HCT116 (cell line): Measurements from ENCODE around the gene KMT2B. TPM values are rescaled to one million over a fixed set of nuclear protein-coding genes. Genes with fewer than 3 reads are reported as not detected.

Source experiments
- ATAC-seq: fragments of 200-7000 bp; cut with Tn5 transposase; 2 replicates; pipeline ENCODE4 v1.9.1; 2020; ENCODE audit warnings: mild to moderate bottlenecking, moderate library complexity
- BruUV-seq: library from RNA; stranded (reverse); fragments of 400-500 nt; replicated peaks from 2 replicates; lab custom pipeline; 2021; lab: Mats Ljungman, UMichigan
- CTCF ChIA-PET: fragments of 300-600 bp; sonication (Branson Sonifier 250); formaldehyde crosslinking; loops from one replicate; lab custom pipeline; 2021; ENCODE audit warnings: antibody characterized with exemption; lab: Charles Lee
- POLR2A ChIA-PET: fragments of 300-600, 350-600 bp; sonication (Branson Sonifier 250); formaldehyde crosslinking; loops from one replicate; lab custom pipeline; 2021; ENCODE audit warnings: antibody characterized with exemption; lab: Charles Lee
- RAD21 ChIA-PET, 2 experiments: fragments of 300-600 bp; sonication (Branson Sonifier 250); formaldehyde crosslinking; loops; one replicate each; lab custom pipeline; 2023; ENCODE audit warnings: low total read pairs in 2 of 2; ENCODE audit not compliant: uncharacterized antibody in 2 of 2, unreplicated experiment in 2 of 2, low non-redundant PET in 1 of 2; lab: Charles Lee
- DNase-seq: peaks from one replicate; pipeline ENCODE4 v3.0.0-alpha.2; 2010; ENCODE audit warnings: low read depth, low spot score
- H2AFZ ChIP-seq: fragments of 200-600 bp; shearing (Covaris generic), sonication (generic); 2 replicates; pipeline ENCODE4 v1.6.1; 2017; ENCODE audit warnings: low read depth, mixed run types, mixed read lengths, antibody characterized with exemption, low read length; ENCODE audit not compliant: poor library complexity, severe bottlenecking
- H3K27ac ChIP-seq: 2 replicates; pipeline ENCODE4 v1.5.1; 2012; ENCODE audit warnings: low read depth, low read length
- H3K27me3 ChIP-seq: fragments of 200-600 bp; sonication (generic); 2 replicates; pipeline ENCODE4 v1.6.1; 2016; ENCODE audit warnings: mixed run types, low read length, mixed read lengths; ENCODE audit not compliant: insufficient read depth
- H3K36me3 ChIP-seq, 2 experiments: fragments of 200-500 bp in 1 of 2; fragments of 200-600 bp in 1 of 2; sonication (Bioruptor generic) in 1 of 2; sonication (generic) in 1 of 2; 2 replicates each; pipeline versions ENCODE4 v1.5.1 to v1.6.1; 2014 to 2016; ENCODE audit warnings: low read length in 2 of 2, inconsistent platforms in 1 of 2, mixed read lengths in 1 of 2, mixed run types in 1 of 2; ENCODE audit not compliant: insufficient read depth in 2 of 2, control insufficient read depth in 1 of 2
- H3K4me1 ChIP-seq, 2 experiments: fragments of 200-600 bp in 1 of 2; sonication (generic) in 1 of 2; 2 replicates each; pipeline versions ENCODE4 v1.5.1 to v1.6.1; 2012 to 2017; ENCODE audit warnings: low read length in 2 of 2, inconsistent platforms in 1 of 2, mild to moderate bottlenecking in 1 of 2, mixed read lengths in 1 of 2, mixed run types in 1 of 2, moderate library complexity in 1 of 2; ENCODE audit not compliant: insufficient read depth in 2 of 2, control insufficient read depth in 1 of 2
- H3K4me2 ChIP-seq: fragments of 200-600 bp; sonication (generic); 2 replicates; pipeline ENCODE4 v1.6.1; 2017; ENCODE audit warnings: mixed run types, low read length, mixed read lengths
- H3K4me3 ChIP-seq, 2 experiments: fragments of 200-600 bp in 1 of 2; sonication (generic) in 1 of 2; replicated peaks in 1 of 2; 2 replicates each; pipeline ENCODE4 v1.5.1; 2011 to 2016; ENCODE audit warnings: low read length in 2 of 2, control low read depth in 1 of 2, low read depth in 1 of 2, mild to moderate bottlenecking in 1 of 2, mixed read lengths in 1 of 2, mixed run types in 1 of 2
- H3K79me2 ChIP-seq: fragments of 200-600 bp; sonication (generic); 2 replicates; pipeline ENCODE4 v1.6.1; 2017; ENCODE audit warnings: mild to moderate bottlenecking, mixed run types, low read length, moderate library complexity, mixed read lengths; ENCODE audit not compliant: insufficient read depth
- H3K9ac ChIP-seq: fragments of 200-600 bp; sonication (generic); 2 replicates; pipeline ENCODE4 v1.6.1; 2016; ENCODE audit warnings: low read length, mixed read lengths
- H3K9me2 ChIP-seq: fragments of 200-600 bp; sonication (generic), shearing (Covaris generic); 2 replicates; pipeline ENCODE4 v1.6.1; 2017; ENCODE audit warnings: mixed run types, mild to moderate bottlenecking, moderate library complexity; ENCODE audit not compliant: insufficient read depth
- H3K9me3 ChIP-seq, 2 experiments: fragments of 200-500 bp in 1 of 2; fragments of 200-600 bp in 1 of 2; sonication (Bioruptor generic) in 1 of 2; sonication (generic) in 1 of 2; 2 replicates each; pipeline ENCODE4 v1.6.1; 2014 to 2017; ENCODE audit warnings: low read length in 2 of 2, mixed read lengths in 2 of 2, inconsistent platforms in 1 of 2, low read depth in 1 of 2, mild to moderate bottlenecking in 1 of 2, mixed run types in 1 of 2, moderate library complexity in 1 of 2; ENCODE audit not compliant: control insufficient read depth in 1 of 2, insufficient read depth in 1 of 2
- H4K20me1 ChIP-seq: fragments of 200-600 bp; sonication (generic), shearing (Covaris generic); 2 replicates; pipeline ENCODE4 v1.6.1; 2017; ENCODE audit warnings: mixed run types, mild to moderate bottlenecking, moderate library complexity; ENCODE audit not compliant: insufficient read depth
- ATF3 ChIP-seq: IDR thresholded peaks from 2 replicates; pipeline ENCODE4 v1.6.1; 2012
- CBX3 ChIP-seq: IDR thresholded peaks from 2 replicates; pipeline ENCODE4 v1.6.1; 2012; ENCODE audit warnings: low read depth
- CEBPB ChIP-seq: IDR thresholded peaks from 2 replicates; pipeline ENCODE4 v1.6.1; 2012; ENCODE audit warnings: low read depth
- CTCF ChIP-seq, 3 experiments: fragments of 200-600 bp in 1 of 3; sonication (generic) in 1 of 3; IDR thresholded peaks in 2 of 3; conservative IDR thresholded peaks in 1 of 3; 2 replicates each; pipeline ENCODE4 v1.5.1; 2012 to 2017; ENCODE audit warnings: low read depth in 2 of 3, low read length in 2 of 3, antibody characterized with exemption in 1 of 3, borderline replicate concordance in 1 of 3, control low read depth in 1 of 3, mild to moderate bottlenecking in 1 of 3, mixed read lengths in 1 of 3, mixed run types in 1 of 3, moderate library complexity in 1 of 3; ENCODE audit not compliant: insufficient read depth in 1 of 3
- EGR1 ChIP-seq: IDR thresholded peaks from 2 replicates; pipeline ENCODE4 v1.6.1; 2012; ENCODE audit warnings: low read depth
- ELF1 ChIP-seq: IDR thresholded peaks from 2 replicates; pipeline ENCODE4 v1.6.1; 2012; ENCODE audit warnings: low read depth, borderline replicate concordance
- EZH2phosphoT487 ChIP-seq: fragments of 200-600 bp; IDR thresholded peaks from 2 replicates; pipeline ENCODE4 v1.6.1; 2018; ENCODE audit warnings: antibody characterized with exemption, borderline replicate concordance
- FOSL1 ChIP-seq: IDR thresholded peaks from 2 replicates; pipeline ENCODE4 v1.6.1; 2012; ENCODE audit warnings: low read depth
- JUND ChIP-seq: IDR thresholded peaks from 2 replicates; pipeline ENCODE4 v1.6.1; 2012
- POLR2A ChIP-seq: IDR thresholded peaks from 2 replicates; pipeline ENCODE4 v1.7.0; 2011; ENCODE audit warnings: borderline replicate concordance; ENCODE audit not compliant: insufficient read depth, insufficient read length; ENCODE audit errors: extremely low read depth
- SIN3A ChIP-seq: IDR thresholded peaks from 2 replicates; pipeline ENCODE4 v1.6.1; 2012; ENCODE audit warnings: low read depth
- SP1 ChIP-seq: IDR thresholded peaks from 2 replicates; pipeline ENCODE4 v1.6.1; 2012; ENCODE audit warnings: low read depth
- YY1 ChIP-seq: IDR thresholded peaks from 2 replicates; pipeline ENCODE4 v1.6.1; 2011; ENCODE audit warnings: low read length, low read depth, moderate library complexity, mild to moderate bottlenecking; ENCODE audit not compliant: insufficient replicate concordance; ENCODE audit errors: extremely low read depth
- ZFX ChIP-seq: fragments of 450-650 bp; IDR thresholded peaks from 2 replicates; pipeline ENCODE4 v1.6.1; 2017
- intact Hi-C: fragments of 100-400 bp; cut with micrococcal nuclease; formaldehyde crosslinking; loops from 2 replicates; pipeline ENCODE4 v1.10.0; 2022
- total RNA-seq: library from RNA; stranded (reverse); gene quantifications from one replicate; pipeline ENCODE4 v1.2.1, GENCODE V29; 2021; ENCODE audit not compliant: unreplicated experiment
- TF ChIP-seq, protein P1 (sequence below): IDR thresholded peaks from 2 replicates; pipeline ENCODE4 v1.6.1; 2011; ENCODE audit warnings: mild to moderate bottlenecking, low read length, moderate library complexity; ENCODE audit not compliant: insufficient replicate concordance; ENCODE audit errors: extremely low read depth

KMT2B gene
- total RNA-seq, 1 experiment from 2014 or later, result 29.9 TPM

- H3K4me3 ChIP-seq, result no peak overlapping the region
- H3K9me3 ChIP-seq, result no peaks in the 10 kb centered on the region
- POLR2A ChIA-PET, result no interaction called here
- DNase-seq (no peak), ATAC-seq (no peak)
- no peak overlapping the region for H2AFZ ChIP-seq
- H3K4me1 ChIP-seq, result peaks cover 3 to 9% of the 10 kb centered on the region in 2 experiments; a peak in 3 of 4 replicates
- H3K4me2 ChIP-seq, result no peak overlapping the region
- no peak overlapping the region for H3K27ac ChIP-seq
- intact Hi-C loops, result no loop called here
- no peaks in the 10 kb centered on the region for H3K9me2 ChIP-seq
- no TSS peak for BruUV-seq
- 0 out of 2 replicates have a peak, but pooled peaks cover 3% of the 10 kb centered on the region for H3K79me2 ChIP-seq
- TF ChIP-seq ATF3 (no peak), SIN3A (no peak), EZH2phosphoT487 (no peak), CBX3 (no peak), POLR2A (no peak), JUND (no peak), FOSL1 (no peak), SP1 (no peak), ZFX (no peak), EGR1 (no peak), CEBPB (no peak), ELF1 (no peak), YY1 (no peak), CTCF (IDR thresholded peaks at IDR 0.05 in 2 of 3, conservative IDR thresholded peaks at IDR 0.05 in 1 of 3; ENCODE audit: borderline replicate concordance in 1 of 3, insufficient read depth in 1 of 3, low read depth in 2 of 3, low read length in 2 of 3) (no peak)
- TF ChIP-seq, protein P1, sequence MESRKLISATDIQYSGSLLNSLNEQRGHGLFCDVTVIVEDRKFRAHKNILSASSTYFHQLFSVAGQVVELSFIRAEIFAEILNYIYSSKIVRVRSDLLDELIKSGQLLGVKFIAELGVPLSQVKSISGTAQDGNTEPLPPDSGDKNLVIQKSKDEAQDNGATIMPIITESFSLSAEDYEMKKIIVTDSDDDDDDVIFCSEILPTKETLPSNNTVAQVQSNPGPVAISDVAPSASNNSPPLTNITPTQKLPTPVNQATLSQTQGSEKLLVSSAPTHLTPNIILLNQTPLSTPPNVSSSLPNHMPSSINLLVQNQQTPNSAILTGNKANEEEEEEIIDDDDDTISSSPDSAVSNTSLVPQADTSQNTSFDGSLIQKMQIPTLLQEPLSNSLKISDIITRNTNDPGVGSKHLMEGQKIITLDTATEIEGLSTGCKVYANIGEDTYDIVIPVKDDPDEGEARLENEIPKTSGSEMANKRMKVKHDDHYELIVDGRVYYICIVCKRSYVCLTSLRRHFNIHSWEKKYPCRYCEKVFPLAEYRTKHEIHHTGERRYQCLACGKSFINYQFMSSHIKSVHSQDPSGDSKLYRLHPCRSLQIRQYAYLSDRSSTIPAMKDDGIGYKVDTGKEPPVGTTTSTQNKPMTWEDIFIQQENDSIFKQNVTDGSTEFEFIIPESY, result no peak
- CTCF ChIA-PET, result no interaction called here
- RAD21 ChIA-PET, result no interaction called here
- H3K36me3 ChIP-seq, result peaks cover 0 to 4% of the 10 kb centered on the region in 2 experiments; a peak in 2 of 4 replicates
- H3K9ac ChIP-seq, result no peak overlapping the region
- no peaks in the 10 kb centered on the region for H3K27me3 ChIP-seq
- no peaks in the 10 kb centered on the region for H4K20me1 ChIP-seq
These were observed 62.3 kb downstream of the KMT2B start for GRCh38 chr19:35780058-35780457.
